Prostate gland (tissue), 2 donors: ENCODE data around the gene RDH13.

Experiments
- CTCF ChIP-seq, 4 experiments: fragments of 200-600 bp in 2 of 4; fragments of 450-650 bp in 2 of 4; sonication (generic) in 2 of 4; IDR thresholded peaks; 1 replicate in 3 of 4; 2 replicates in 1 of 4; pipeline ENCODE4 v1.5.1; 2016 to 2019; ENCODE audit warnings: antibody characterized with exemption in 4 of 4, mild to moderate bottlenecking in 2 of 4, moderate library complexity in 2 of 4
- POLR2AphosphoS5 ChIP-seq: sonication (generic); formaldehyde crosslinking; IDR thresholded peaks from one replicate; pipeline ENCODE4 v1.6.1; 2017; ENCODE audit warnings: antibody characterized with exemption

GRCh38 chr19:55082020-55082851 lies 19.3 kb upstream of the RDH13 start:
- no peak for TF ChIP-seq CTCF (IDR thresholded peaks at IDR 0.05)
- TF ChIP-seq POLR2AphosphoS5, result no peak
